HG03139 (cell line): ENCODE measurements around the gene COL16A1.

Experiments used
- ATAC-seq: cut with Tn5 transposase; IDR thresholded peaks from one replicate; pipeline ENCODE4 v1.9.1; 2021; ENCODE audit not compliant: unreplicated experiment

COL16A1 gene

GRCh38 chr1:31627930-31628559, 75.8 kb downstream of the COL16A1 start:
- no peak for ATAC-seq

- ATAC-seq, result no peak
Observed at GRCh38 chr1:31627301-31627929, 76.4 kb downstream of the COL16A1 start.

- no peak for ATAC-seq
Observed at GRCh38 chr1:31626223-31627207, 77.3 kb downstream of the COL16A1 start.

- no peak for ATAC-seq
Observed at GRCh38 chr1:31625561-31626222, 78.1 kb downstream of the COL16A1 start.

- no peak for ATAC-seq
Observed at GRCh38 chr1:31624731-31625514, 78.9 kb downstream of the COL16A1 start.

- no peak for ATAC-seq
Observed at GRCh38 chr1:31624309-31624708, 79.5 kb downstream of the COL16A1 start.

GRCh38 chr1:31623365-31623764, 80.5 kb downstream of the COL16A1 start:
- ATAC-seq, result no peak

- no peak for ATAC-seq
Observed at GRCh38 chr1:31621847-31622730, 81.7 kb downstream of the COL16A1 start.

- ATAC-seq, result no peak
Observed at GRCh38 chr1:31621498-31621820, 82.4 kb downstream of the COL16A1 start.

- ATAC-seq, result no peak
Observed at GRCh38 chr1:31620631-31621497, 83.0 kb downstream of the COL16A1 start.

- ATAC-seq, result no peak
Observed at GRCh38 chr1:31618916-31619846, 84.6 kb downstream of the COL16A1 start.

GRCh38 chr1:31617916-31618746, 85.7 kb downstream of the COL16A1 start:
- ATAC-seq, result no peak

GRCh38 chr1:31617218-31617915, 86.5 kb downstream of the COL16A1 start, which contains the start of gene HCRTR1:
Gene HCRTR1, plus strand, starts transcription at chr1:31617689. Its CDS starts 1,504 bp downstream, at chr1:31619193.
- ATAC-seq, result no peak

- ATAC-seq, result no peak
Observed at GRCh38 chr1:31615939-31616338, 87.9 kb downstream of the COL16A1 start.

GRCh38 chr1:31615414-31615813, 88.4 kb downstream of the COL16A1 start:
- ATAC-seq, result no peak
